ENCODE measurements around the gene HOXB7. TPM values are rescaled to one million over a fixed set of nuclear protein-coding genes. Genes with fewer than 3 reads are reported as not detected.

HOXB7 gene
- total RNA-seq, 2 donors from 2014 or later = 0.52 TPM; not detected in 1

- Histone ChIP-seq H3K4me3 (no peak overlapping the region), H3K4me1 (peaks cover 23% of the 10 kb centered on the region), H3K36me3 (replicated peaks in 1 of 2; ENCODE audit: insufficient read depth in 1 of 2, low read depth in 2 of 2) (no peaks in the 10 kb centered on the region), H3K27ac (peak overlapping the region in 3 of 4 donors; percentile 35 to 60 (median 58)), H3K9me3 (no peaks in the 10 kb centered on the region), H3K27me3 (peaks cover 0 to 42% of the 10 kb centered on the region in 2 donors)
- ATAC-seq (no peak), DNase-seq (no peak)
- TF ChIP-seq CTCF (IDR thresholded peaks at IDR 0.05) (no peak), POLR2A (IDR thresholded peaks at IDR 0.05) (no peak)
- intact Hi-C loops (cut with DNase I) = no loop called here
- 12 to 19% methylated on average over 34 of the region's 34 CpGs for WGBS, 2 donors
Observed at GRCh38 chr17:48586355-48587258, 24.2 kb downstream of the HOXB7 start.

DNA sequence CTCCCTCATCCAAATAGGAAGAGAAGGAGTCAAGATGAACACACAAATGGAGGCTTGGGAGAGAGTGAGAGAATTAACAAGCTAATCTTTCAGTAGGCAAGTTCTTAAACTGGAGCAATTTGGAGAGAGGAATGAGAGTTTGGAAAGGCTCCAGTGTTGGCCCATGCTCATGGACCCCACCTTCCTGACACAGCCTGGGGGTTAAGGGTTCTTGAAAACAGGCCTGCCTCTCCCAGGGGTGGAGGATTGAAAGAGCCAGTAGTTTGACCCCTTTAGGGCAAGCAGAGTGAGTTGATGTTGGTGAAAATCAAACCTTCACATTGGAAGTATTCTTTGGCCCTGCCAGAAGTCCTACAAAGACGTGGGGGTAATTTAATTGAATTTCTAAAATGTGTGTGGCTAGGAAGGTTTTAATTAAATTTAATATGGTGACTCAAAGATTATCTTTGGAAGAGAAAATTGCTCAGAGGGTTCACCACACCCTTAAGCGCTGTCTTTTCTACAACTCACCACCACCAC lies 26.5 kb downstream of the HOXB7 start:
- no peak overlapping the region for H3K27ac ChIP-seq

GRCh38 chr17:48583708-48584222 lies 27.1 kb downstream of the HOXB7 start:
- Histone ChIP-seq H3K4me3 (no peak overlapping the region), H3K36me3 (replicated peaks in 1 of 2; ENCODE audit: insufficient read depth in 1 of 2, low read depth in 2 of 2) (no peaks in the 10 kb centered on the region), H3K4me1 (peaks cover 25% of the 10 kb centered on the region), H3K9me3 (no peaks in the 10 kb centered on the region), H3K27me3 (peaks cover 0 to 65% of the 10 kb centered on the region in 2 donors), H3K27ac (no peak overlapping the region)
- intact Hi-C loops (cut with DNase I) = no loop called here
- no peak for TF ChIP-seq POLR2A (IDR thresholded peaks at IDR 0.05)
- no peak for TF ChIP-seq CTCF (IDR thresholded peaks at IDR 0.05)
- ATAC-seq (no peak), DNase-seq (no peak)
- 32 to 33% methylated on average over 3 of the region's 3 CpGs for WGBS, 2 donors

More for the DNA sequence above, 26.5 kb downstream of the HOXB7 start:
- intact Hi-C loops (cut with DNase I) = no loop called here
- peaks cover 25% of the 10 kb centered on the region for H3K4me1 ChIP-seq
- H3K9me3 ChIP-seq = no peaks in the 10 kb centered on the region
- ATAC-seq (no peak), DNase-seq (no peak)
- H3K36me3 ChIP-seq (replicated peaks in 1 of 2; ENCODE audit: insufficient read depth in 1 of 2, low read depth in 2 of 2) = no peaks in the 10 kb centered on the region
- 14 to 25% methylated on average over 2 of the region's 2 CpGs for WGBS, 2 donors
- TF ChIP-seq POLR2A (IDR thresholded peaks at IDR 0.05) (no peak), CTCF (IDR thresholded peaks at IDR 0.05) (no peak)
- peaks cover 0 to 60% of the 10 kb centered on the region in 2 donors for H3K27me3 ChIP-seq
- no peak overlapping the region for H3K4me3 ChIP-seq

GRCh38 chr17:48582750-48583069 lies 28.1 kb downstream of the HOXB7 start:
- H3K36me3 ChIP-seq (replicated peaks in 1 of 2; ENCODE audit: insufficient read depth in 1 of 2, low read depth in 2 of 2) = no peaks in the 10 kb centered on the region
- H3K27me3 ChIP-seq = peaks cover 0 to 68% of the 10 kb centered on the region in 2 donors
- H3K4me3 ChIP-seq = no peak overlapping the region
- intact Hi-C loops (cut with DNase I) = no loop called here
- H3K27ac ChIP-seq = peak overlapping the region in 1 of 4 donors; percentile 6
- no peaks in the 10 kb centered on the region for H3K9me3 ChIP-seq
- WGBS, 2 donors = 19 to 23% methylated on average over 7 of the region's 7 CpGs
- peaks cover 25% of the 10 kb centered on the region for H3K4me1 ChIP-seq
- DNase-seq = no peak
- no peak for TF ChIP-seq CTCF (IDR thresholded peaks at IDR 0.05)
- ATAC-seq = no peak
